H1 (cell line): Measurements from ENCODE around the gene SMARCA2. TPM values are rescaled to one million over a fixed set of nuclear protein-coding genes. Genes with fewer than 3 reads are reported as not detected.

Experiments used
- CEBPB ChIP-seq: IDR thresholded peaks from 2 replicates; pipeline ENCODE4 v1.6.1; 2012; ENCODE audit warnings: low read depth, low read length
- CHD2 ChIP-seq: IDR thresholded peaks from 2 replicates; pipeline ENCODE4 v1.6.1; 2012; ENCODE audit warnings: low read length, improper control_type of control experiment
- CHD7 ChIP-seq: fragments of 300-600 bp; sonication (generic); IDR thresholded peaks from 2 replicates; pipeline ENCODE4 v1.7.1; 2012; ENCODE audit warnings: low read length, moderate library complexity, mild to moderate bottlenecking, inconsistent platforms; ENCODE audit not compliant: insufficient replicate concordance
- GTF2F1 ChIP-seq: IDR thresholded peaks from 2 replicates; pipeline ENCODE4 v1.6.1; 2012; ENCODE audit warnings: low read depth, low read length, improper control_type of control experiment, borderline replicate concordance
- HDAC6 ChIP-seq: IDR thresholded peaks from one replicate; pipeline ENCODE4 v1.7.1; 2012; ENCODE audit warnings: low read depth, mild to moderate bottlenecking, inconsistent platforms, low read length, moderate library complexity
- JUN ChIP-seq: IDR thresholded peaks from 2 replicates; pipeline ENCODE4 v1.6.1; 2011; ENCODE audit warnings: low read depth, mild to moderate bottlenecking, improper control_type of control experiment, low read length
- NANOG ChIP-seq: IDR thresholded peaks from 2 replicates; pipeline ENCODE4 v1.6.1; 2011; ENCODE audit warnings: low read length, low read depth, mild to moderate bottlenecking, inconsistent platforms; ENCODE audit not compliant: insufficient read depth, poor library complexity, severe bottlenecking
- NRF1 ChIP-seq: IDR thresholded peaks from 2 replicates; pipeline ENCODE4 v1.6.1; 2011; ENCODE audit warnings: mild to moderate bottlenecking, low read depth, low read length, improper control_type of control experiment
- SP1 ChIP-seq: IDR thresholded peaks from 2 replicates; pipeline ENCODE4 v1.6.1; 2011; ENCODE audit warnings: low read depth, low read length
- TAF1 ChIP-seq: IDR thresholded peaks from 2 replicates; pipeline ENCODE4 v1.6.1; 2011; ENCODE audit warnings: mild to moderate bottlenecking, low read depth, low read length
- polyA plus RNA-seq, 7 experiments: library from polyadenylated mRNA; depleted of rRNA in 3 of 7; stranded (reverse) in 5 of 7; unstranded in 2 of 7; fragments of >200 nt in 5 of 7; fragments of 200-250 nt in 2 of 7; gene quantifications; 1 replicate in 5 of 7; 2 replicates in 1 of 7; 4 replicates in 1 of 7; pipeline versions ENCODE4 v1.2.1 to v1.2.3, GENCODE V29; 2011 to 2013; ENCODE audit warnings: missing spikeins in 2 of 7, mixed read lengths in 2 of 7
- total RNA-seq: library from RNA; stranded (reverse); fragmentation: NEBNext Ultra II Directional; extraction: Animal tissue kit (Norgen Biotek cat#: 25700); gene quantifications from 2 replicates; pipeline ENCODE4 v1.2.1, GENCODE V29; 2021

SMARCA2 gene
- total and polyA plus RNA-seq, 2 of the 8 experiments (the other 6 are each of a cell fraction or from before 2014, with no cell fraction given) = 6.3 to 21.7 TPM

- TF ChIP-seq CHD7 = no peak
- TF ChIP-seq CHD2 = no peak
- TF ChIP-seq HDAC6 = no peak
- TF ChIP-seq JUN = no peak
- no peak for TF ChIP-seq SP1
- no peak for TF ChIP-seq TAF1
- TF ChIP-seq NANOG = no peak
- no peak for TF ChIP-seq NRF1
- TF ChIP-seq GTF2F1 = no peak
- no peak for TF ChIP-seq CEBPB
Measured at GRCh38 chr9:2053883-2054845, 39.0 kb downstream of the SMARCA2 start (continued).
